ENCODE data around the gene TBC1D3E.
"Not testable (repeated sequence)": the region's sequence is repeated elsewhere in the genome, so short reads cannot be mapped to it uniquely, and the experiment has no call there.

Gene TBC1D3E

GRCh38 chr17:38127651-38128050 is at the start of gene TBC1D3E:
Gene TBC1D3E, plus strand, starts transcription at chr17:38127951. Its CDS starts 1,545 bp downstream, at chr17:38129496.
- DNase-seq: not testable (repeated sequence)

DNA sequence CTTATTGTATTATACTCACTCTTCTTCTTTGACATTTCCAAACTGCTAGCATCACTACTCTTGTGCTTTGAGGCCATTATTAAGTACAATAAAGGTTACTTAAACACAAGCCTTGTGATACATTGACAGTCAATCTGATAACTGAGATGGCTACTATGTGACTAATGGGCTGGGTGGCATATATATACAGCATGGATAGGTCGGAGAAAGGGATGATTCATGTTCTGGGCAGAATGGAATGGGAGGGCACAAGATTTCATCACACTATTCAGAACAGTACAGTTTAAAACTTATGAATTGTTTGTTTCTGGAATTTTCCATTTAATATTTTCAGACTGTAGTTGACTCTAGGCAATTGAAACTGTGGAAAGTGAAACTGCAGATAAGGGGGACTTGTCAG is 40.4 kb upstream of the TBC1D3E start:
- DNase-seq: not testable (repeated sequence)

GRCh38 chr17:38088120-38088519 is 39.6 kb upstream of the TBC1D3E start:
- not testable (repeated sequence) for DNase-seq

DNA sequence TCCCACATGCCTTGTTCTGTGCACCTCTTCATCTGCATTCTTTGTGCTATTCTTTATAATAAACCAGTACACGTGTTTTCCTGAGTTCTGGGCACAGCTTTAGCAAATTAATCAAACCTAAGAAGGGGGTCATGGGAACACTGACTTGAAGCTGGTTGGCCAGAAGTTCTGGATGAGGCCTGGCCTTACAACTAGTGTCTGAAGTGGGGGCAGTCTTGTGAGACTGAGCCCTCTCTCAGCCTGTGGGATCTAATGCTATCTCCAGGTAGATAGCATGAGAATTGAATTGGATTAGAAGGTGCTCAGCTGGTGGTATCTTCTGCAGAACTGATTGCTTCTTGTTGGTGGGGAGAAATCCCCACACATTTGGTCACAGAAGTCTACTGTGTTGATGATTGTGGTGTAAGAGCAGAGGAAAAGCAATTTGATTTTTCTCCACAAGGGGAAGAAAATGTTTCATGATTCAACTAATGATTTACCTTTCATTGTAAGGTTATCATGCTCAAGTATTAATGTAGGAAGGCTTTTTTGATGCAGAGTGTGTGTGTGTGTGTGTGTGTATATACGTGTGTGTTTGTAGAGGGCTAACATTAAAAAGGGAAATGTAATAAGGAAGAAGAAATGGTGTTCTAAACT is 33.6 kb upstream of the TBC1D3E start:
- not testable (repeated sequence) for DNase-seq

GRCh38 chr17:38099262-38099661 is 28.5 kb upstream of the TBC1D3E start:
- not testable (repeated sequence) for DNase-seq

- DNase-seq: not testable (repeated sequence)
Observed at GRCh38 chr17:38119829-38120228, 7.9 kb upstream of the TBC1D3E start.

GRCh38 chr17:38134860-38135259 is 7.1 kb downstream of the TBC1D3E start:
- not testable (repeated sequence) for DNase-seq

Measured in retina (tissue), 1 donor.